Endothelial cell of umbilical vein (primary cell): ENCODE measurements around the gene TMED5. TPM values are rescaled to one million over a fixed set of nuclear protein-coding genes. Genes with fewer than 3 reads are reported as not detected.

Experiments
- BruUV-seq: library from RNA; stranded (reverse); fragments of 400-500 nt; replicated peaks from 2 replicates; lab custom pipeline; 2021; lab: Mats Ljungman, UMichigan
- CTCF ChIA-PET: fragments of 300-600, 350-600 bp; sonication (Branson Sonifier 250); formaldehyde crosslinking; loops from one replicate; lab custom pipeline; 2021; ENCODE audit warnings: antibody characterized with exemption, inconsistent platforms; lab: Charles Lee
- POLR2A ChIA-PET: fragments of 300-600, 350-600 bp; sonication (Branson Sonifier 250); formaldehyde crosslinking; loops from one replicate; lab custom pipeline; 2021; ENCODE audit warnings: antibody characterized with exemption, inconsistent platforms; lab: Charles Lee
- DNase-seq: peaks from one replicate; pipeline ENCODE4 v3.0.0-alpha.2; 2011; ENCODE audit warnings: low read depth, low spot score
- FAIRE-seq: peaks from 2 replicates; lab custom pipeline; 2011; peaks lifted over from hg19 to GRCh38; lab: Jason Lieb, UNC
- H2AFZ ChIP-seq: 2 replicates; pipeline ENCODE4 v1.6.0; 2012; ENCODE audit warnings: low read depth, low read length, control low read depth, inconsistent platforms
- H3K27ac ChIP-seq: 2 replicates; pipeline ENCODE4 v1.5.1; 2011; ENCODE audit warnings: low read depth, mild to moderate bottlenecking, control low read depth, low read length, moderate library complexity; ENCODE audit not compliant: insufficient read depth
- H3K27me3 ChIP-seq, 2 experiments: 2 replicates each; pipeline versions ENCODE4 v1.6.0 to v1.6.1; 2011; ENCODE audit warnings: low read length in 2 of 2, mixed read lengths in 1 of 2; ENCODE audit not compliant: control insufficient read depth in 2 of 2, insufficient read depth in 2 of 2
- H3K36me3 ChIP-seq, 2 experiments: 2 replicates in 1 of 2; 3 replicates in 1 of 2; pipeline ENCODE4 v1.5.1; 2011; ENCODE audit warnings: low read length in 2 of 2, mild to moderate bottlenecking in 1 of 2, moderate library complexity in 1 of 2; ENCODE audit not compliant: control insufficient read depth in 2 of 2, insufficient read depth in 2 of 2; ENCODE audit errors: extremely low read depth in 1 of 2
- H3K4me1 ChIP-seq: 3 replicates; pipeline ENCODE4 v1.5.1; 2011; ENCODE audit warnings: mild to moderate bottlenecking, low read length; ENCODE audit not compliant: control insufficient read depth, insufficient read depth; ENCODE audit errors: extremely low read depth
- H3K4me2 ChIP-seq: 2 replicates; pipeline ENCODE4 v1.6.1; 2011; ENCODE audit warnings: low read length, control low read depth, mixed read lengths; ENCODE audit not compliant: insufficient read depth
- H3K4me3 ChIP-seq, 3 experiments: fragments of 200-600 bp in 1 of 3; sonication (generic), shearing (Covaris generic) in 1 of 3; replicated peaks in 1 of 3; 2 replicates each; pipeline ENCODE4 v1.5.1; 2011 to 2016; ENCODE audit warnings: control low read depth in 3 of 3, low read length in 3 of 3, mild to moderate bottlenecking in 2 of 3, inconsistent platforms in 1 of 3, low read depth in 1 of 3, moderate library complexity in 1 of 3; ENCODE audit not compliant: insufficient read depth in 1 of 3
- H3K79me2 ChIP-seq: 2 replicates; pipeline ENCODE4 v1.6.0; 2012; ENCODE audit warnings: low read length, inconsistent platforms; ENCODE audit not compliant: control insufficient read depth, insufficient read depth
- H3K9ac ChIP-seq: replicated peaks from 2 replicates; pipeline ENCODE3; 2011; ENCODE audit warnings: low read length, control low read depth; ENCODE audit not compliant: insufficient read depth; ENCODE audit errors: extremely low read depth
- H3K9me1 ChIP-seq: replicated peaks from 3 replicates; pipeline ENCODE4 v1.6.0; 2011; ENCODE audit warnings: mild to moderate bottlenecking, low read length; ENCODE audit not compliant: control insufficient read depth, insufficient read depth; ENCODE audit errors: extremely low read depth
- H3K9me3 ChIP-seq: replicated peaks from 2 replicates; pipeline ENCODE4 v1.5.1; 2012; ENCODE audit warnings: low read length, inconsistent platforms; ENCODE audit not compliant: control insufficient read depth, insufficient read depth
- H4K20me1 ChIP-seq: replicated peaks from 2 replicates; pipeline ENCODE3; 2011; ENCODE audit warnings: mild to moderate bottlenecking, low read length; ENCODE audit not compliant: control insufficient read depth, insufficient read depth; ENCODE audit errors: extremely low read depth
- EZH2 ChIP-seq: IDR thresholded peaks from 2 replicates; pipeline ENCODE4 v1.6.1; 2012; ENCODE audit warnings: borderline replicate concordance, low read depth, mild to moderate bottlenecking, moderate library complexity, low read length, inconsistent platforms; ENCODE audit not compliant: severe bottlenecking
- FOS ChIP-seq: IDR thresholded peaks from 2 replicates; pipeline ENCODE4 v1.6.1; 2011; ENCODE audit warnings: mild to moderate bottlenecking, low read length, moderate library complexity, borderline replicate concordance; ENCODE audit not compliant: insufficient read depth
- GATA2 ChIP-seq: IDR thresholded peaks from 2 replicates; pipeline ENCODE4 v1.7.0; 2011; ENCODE audit warnings: low read depth, mild to moderate bottlenecking, moderate library complexity, mixed read lengths, low read length; ENCODE audit not compliant: insufficient read length, insufficient read depth
- JUN ChIP-seq: IDR thresholded peaks from 2 replicates; pipeline ENCODE4 v1.6.1; 2011; ENCODE audit warnings: borderline replicate concordance, low read depth; ENCODE audit not compliant: insufficient read length, insufficient read depth
- MAX ChIP-seq: IDR thresholded peaks from 2 replicates; pipeline ENCODE4 v1.6.1; 2011; ENCODE audit not compliant: insufficient read depth, insufficient read length
- MYC ChIP-seq: IDR thresholded peaks from one replicate; pipeline ENCODE4 v1.6.1; 2011; ENCODE audit warnings: mild to moderate bottlenecking, low read depth, low read length
- POLR2A ChIP-seq: IDR thresholded peaks from 2 replicates; pipeline ENCODE4 v1.6.1; 2012; ENCODE audit warnings: low read depth, mild to moderate bottlenecking, control low read depth, low read length
- POLR2AphosphoS5 ChIP-seq: IDR thresholded peaks from 2 replicates; pipeline ENCODE4 v1.6.1; 2012; ENCODE audit warnings: low read depth, mild to moderate bottlenecking, control low read depth, low read length, moderate library complexity; ENCODE audit not compliant: insufficient read depth
- dilution Hi-C: fragments of 300-500 bp; cut with MboI; formaldehyde crosslinking; loops from one replicate; pipeline ENCODE4 v1.15.0; 2019; ENCODE audit warnings: low sequenced_read_pairs; ENCODE audit not compliant: extremely low pct_ligation_motif_present
- intact Hi-C: fragments of 100-400 bp; cut with micrococcal nuclease; formaldehyde crosslinking; loops from one replicate; pipeline ENCODE4 v1.10.0; 2022
- polyA plus RNA-seq, 4 experiments: library from polyadenylated mRNA; depleted of rRNA in 3 of 4; stranded (reverse) in 3 of 4; unstranded in 1 of 4; fragments of >200 nt; gene quantifications; 2 replicates each; pipeline versions ENCODE4 v1.2.1 to v1.2.3, GENCODE V29; 2011 to 2012; ENCODE audit warnings: missing spikeins in 1 of 4
- total RNA-seq: library from RNA; stranded (reverse); gene quantifications from 2 replicates; pipeline ENCODE4 v1.2.3, GENCODE V29; 2021
- TF ChIP-seq, protein P1 (sequence below), 2 donors: IDR thresholded peaks; 1 replicate in 1 of 2; 2 replicates in 1 of 2; pipeline ENCODE4 v1.5.1; 2011; ENCODE audit warnings: low read length in 2 of 2, mild to moderate bottlenecking in 2 of 2, moderate library complexity in 2 of 2, control low read depth in 1 of 2, inconsistent platforms in 1 of 2, low read depth in 1 of 2; ENCODE audit not compliant: insufficient read depth in 1 of 2; ENCODE audit errors: extremely low read depth in 1 of 2

The TMED5 gene
- total and polyA plus RNA-seq, 2 donors (not counting 3 experiments of a cell fraction or from before 2014, with no cell fraction given) = 24.2 to 51.2 TPM

GRCh38 chr1:93132638-93133037, 47.6 kb downstream of the TMED5 start:
- intact Hi-C loops = no loop called here
- no peak for TF ChIP-seq POLR2A
- TF ChIP-seq JUN = no peak
- no peak for TF ChIP-seq POLR2AphosphoS5
- no peak for TF ChIP-seq MYC
- no peak for TF ChIP-seq EZH2
- TF ChIP-seq, protein P1, sequence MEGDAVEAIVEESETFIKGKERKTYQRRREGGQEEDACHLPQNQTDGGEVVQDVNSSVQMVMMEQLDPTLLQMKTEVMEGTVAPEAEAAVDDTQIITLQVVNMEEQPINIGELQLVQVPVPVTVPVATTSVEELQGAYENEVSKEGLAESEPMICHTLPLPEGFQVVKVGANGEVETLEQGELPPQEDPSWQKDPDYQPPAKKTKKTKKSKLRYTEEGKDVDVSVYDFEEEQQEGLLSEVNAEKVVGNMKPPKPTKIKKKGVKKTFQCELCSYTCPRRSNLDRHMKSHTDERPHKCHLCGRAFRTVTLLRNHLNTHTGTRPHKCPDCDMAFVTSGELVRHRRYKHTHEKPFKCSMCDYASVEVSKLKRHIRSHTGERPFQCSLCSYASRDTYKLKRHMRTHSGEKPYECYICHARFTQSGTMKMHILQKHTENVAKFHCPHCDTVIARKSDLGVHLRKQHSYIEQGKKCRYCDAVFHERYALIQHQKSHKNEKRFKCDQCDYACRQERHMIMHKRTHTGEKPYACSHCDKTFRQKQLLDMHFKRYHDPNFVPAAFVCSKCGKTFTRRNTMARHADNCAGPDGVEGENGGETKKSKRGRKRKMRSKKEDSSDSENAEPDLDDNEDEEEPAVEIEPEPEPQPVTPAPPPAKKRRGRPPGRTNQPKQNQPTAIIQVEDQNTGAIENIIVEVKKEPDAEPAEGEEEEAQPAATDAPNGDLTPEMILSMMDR (IDR thresholded peaks at IDR 0.05; ENCODE audit: extremely low read depth in 1 of 2, insufficient read depth in 1 of 2, low read depth in 1 of 2, low read length in 2 of 2) = no peak
- no peak for TF ChIP-seq MAX
- TF ChIP-seq FOS = no peak
- no peak for TF ChIP-seq GATA2
- CTCF ChIA-PET = interaction anchor here (0.9 to 2.0 kb wide), 3 partner anchors 10 to 52 kb away, joined by 3 to 5 read pairs (median 4); no protein-coding TSS in a partner anchor

More at GRCh38 chr1:93132638-93133037, 47.6 kb downstream of the TMED5 start:
- POLR2A ChIA-PET = no interaction called here
- no peaks in the 10 kb centered on the region for H3K9me3 ChIP-seq
- no peaks in the 10 kb centered on the region for H3K79me2 ChIP-seq
- DNase-seq (no peak), FAIRE-seq (no peak)
- H3K4me2 ChIP-seq = no peak overlapping the region
- peaks cover 5 to 10% of the 10 kb centered on the region in 2 experiments for H3K36me3 ChIP-seq
- H3K4me1 ChIP-seq = no peaks in the 10 kb centered on the region
- no peak overlapping the region for H3K27ac ChIP-seq
- BruUV-seq = no TSS peak
- no peaks in the 10 kb centered on the region for H3K9me1 ChIP-seq
- H4K20me1 ChIP-seq = no peaks in the 10 kb centered on the region
- no peaks in the 10 kb centered on the region for H3K27me3 ChIP-seq
- no peak overlapping the region for H3K4me3 ChIP-seq
- dilution Hi-C loops = no loop called here
- no peak overlapping the region for H3K9ac ChIP-seq
- no peak overlapping the region for H2AFZ ChIP-seq
